IMR-90 (cell line): Measurements from ENCODE around the gene PSMB5. TPM values are rescaled to one million over a fixed set of nuclear protein-coding genes. Genes with fewer than 3 reads are reported as not detected.
A peak's percentile ranks its signal among the peaks of the same experiment; 100 is the strongest.

Experiments
- ATAC-seq: fragments of 200-7000 bp; cut with Tn5 transposase; 2 replicates; pipeline ENCODE4 v1.9.1; 2020; ENCODE audit warnings: low read depth, mild to moderate bottlenecking, moderate library complexity
- BruUV-seq: library from RNA; stranded (reverse); fragments of 400-500 nt; replicated peaks from 2 replicates; lab custom pipeline; 2021; lab: Mats Ljungman, UMichigan
- CTCF ChIA-PET: fragments of 300-600 bp; formaldehyde crosslinking; extraction: SDS; loops from one replicate; lab custom pipeline; 2021; ENCODE audit warnings: antibody characterized with exemption; lab: Yijun Ruan, JAX
- POLR2A ChIA-PET: fragments of 300-600 bp; sonication (Branson Sonifier 250); formaldehyde crosslinking; loops from one replicate; lab custom pipeline; 2022; ENCODE audit warnings: antibody characterized with exemption; ENCODE audit not compliant: unreplicated experiment; lab: Charles Lee
- DNase-seq: peaks from one replicate; pipeline ENCODE4 v3.0.0; 2013
- H2AFZ ChIP-seq: replicated peaks from 2 replicates; pipeline ENCODE3; 2013; ENCODE audit warnings: low read length, mild to moderate bottlenecking; ENCODE audit not compliant: poor library complexity
- H2AK5ac ChIP-seq: 2 replicates; pipeline ENCODE4 v1.6.1; 2013; ENCODE audit warnings: low read depth, low read length, inconsistent platforms
- H2AK9ac ChIP-seq: replicated peaks from 2 replicates; pipeline ENCODE3; 2013; ENCODE audit warnings: mild to moderate bottlenecking, low read depth, low read length, moderate library complexity; ENCODE audit not compliant: poor library complexity
- H2BK120ac ChIP-seq: 2 replicates; pipeline ENCODE4 v1.6.1; 2013; ENCODE audit warnings: low read depth, low read length, inconsistent platforms
- H2BK15ac ChIP-seq: 3 replicates; pipeline ENCODE4 v1.6.1; 2013; ENCODE audit warnings: low read depth, low read length, inconsistent platforms
- H2BK20ac ChIP-seq: 2 replicates; pipeline ENCODE4 v1.6.1; 2013; ENCODE audit warnings: low read depth, mild to moderate bottlenecking, inconsistent platforms, low read length, moderate library complexity
- H2BK5ac ChIP-seq: 2 replicates; pipeline ENCODE4 v1.6.1; 2013; ENCODE audit warnings: mild to moderate bottlenecking, low read depth, low read length, inconsistent platforms; ENCODE audit not compliant: poor library complexity, severe bottlenecking
- H3K14ac ChIP-seq: replicated peaks from 2 replicates; pipeline ENCODE4 v1.6.1; 2013; ENCODE audit warnings: low read depth, low read length, inconsistent platforms
- H3K18ac ChIP-seq: 2 replicates; pipeline ENCODE4 v1.6.1; 2013; ENCODE audit warnings: low read depth, low read length, control low read depth
- H3K23ac ChIP-seq: 2 replicates; pipeline ENCODE4 v1.6.1; 2013; ENCODE audit warnings: low read depth, low read length, inconsistent platforms
- H3K27ac ChIP-seq: 2 replicates; pipeline ENCODE4 v1.5.1; 2013; ENCODE audit warnings: mild to moderate bottlenecking, control low read depth, low read length; ENCODE audit not compliant: insufficient read depth
- H3K27me3 ChIP-seq: 2 replicates; pipeline ENCODE4 v1.6.1; 2013; ENCODE audit warnings: low read length; ENCODE audit not compliant: control insufficient read depth, insufficient read depth
- H3K36me3 ChIP-seq: 2 replicates; pipeline ENCODE4 v1.6.1; 2013; ENCODE audit warnings: low read length, mixed read lengths; ENCODE audit not compliant: control insufficient read depth, insufficient read depth
- H3K4ac ChIP-seq: 2 replicates; pipeline ENCODE4 v1.6.1; 2013; ENCODE audit warnings: low read depth, low read length, inconsistent platforms
- H3K4me1 ChIP-seq: 2 replicates; pipeline ENCODE4 v1.6.1; 2013; ENCODE audit warnings: low read length, mixed read lengths; ENCODE audit not compliant: control insufficient read depth, insufficient read depth
- H3K4me2 ChIP-seq: 2 replicates; pipeline ENCODE4 v1.6.1; 2013; ENCODE audit warnings: low read depth, mild to moderate bottlenecking, control low read depth, low read length, moderate library complexity
- H3K4me3 ChIP-seq: 2 replicates; pipeline ENCODE4 v1.5.1; 2013; ENCODE audit warnings: low read depth, mild to moderate bottlenecking, control low read depth, low read length, moderate library complexity; ENCODE audit not compliant: insufficient read depth
- H3K56ac ChIP-seq: 2 replicates; pipeline ENCODE4 v1.6.1; 2013; ENCODE audit warnings: low read length, inconsistent platforms; ENCODE audit not compliant: insufficient read depth; ENCODE audit errors: extremely low read depth
- H3K79me1 ChIP-seq, 2 experiments: 2 replicates each; pipeline ENCODE4 v1.6.1; 2013; ENCODE audit warnings: low read length in 2 of 2, inconsistent platforms in 1 of 2, low read depth in 1 of 2
- H3K9ac ChIP-seq: 2 replicates; pipeline ENCODE4 v1.6.1; 2013; ENCODE audit warnings: low read depth, low read length, control low read depth
- H3K9me1 ChIP-seq: 2 replicates; pipeline ENCODE4 v1.6.1; 2013; ENCODE audit warnings: low read length, inconsistent platforms; ENCODE audit not compliant: insufficient read depth
- H3K9me3 ChIP-seq: 2 replicates; pipeline ENCODE4 v1.6.1; 2013; ENCODE audit warnings: low read length; ENCODE audit not compliant: control insufficient read depth, insufficient read depth
- H4K20me1 ChIP-seq: 2 replicates; pipeline ENCODE4 v1.6.1; 2013; ENCODE audit warnings: low read length, inconsistent platforms; ENCODE audit not compliant: insufficient read depth
- H4K5ac ChIP-seq: 2 replicates; pipeline ENCODE4 v1.6.1; 2013; ENCODE audit warnings: mild to moderate bottlenecking, low read depth, low read length, control low read depth
- H4K8ac ChIP-seq, 2 experiments: 2 replicates each; pipeline ENCODE4 v1.6.1; 2013; ENCODE audit warnings: low read depth in 2 of 2, low read length in 2 of 2, control low read depth in 1 of 2, inconsistent platforms in 1 of 2
- H4K91ac ChIP-seq: 2 replicates; pipeline ENCODE4 v1.6.1; 2013; ENCODE audit warnings: low read depth, low read length, inconsistent platforms; ENCODE audit not compliant: insufficient read depth
- BHLHE40 ChIP-seq: fragments of 150-350 bp; IDR thresholded peaks from 2 replicates; pipeline ENCODE4 v1.6.1; 2016; ENCODE audit warnings: mild to moderate bottlenecking, low read depth, low read length
- CHD1 ChIP-seq: IDR thresholded peaks from 2 replicates; pipeline ENCODE4 v1.6.1; 2012; ENCODE audit warnings: low read depth, low read length, improper control_type of control experiment
- FOS ChIP-seq: fragments of 150-350 bp; IDR thresholded peaks from 2 replicates; pipeline ENCODE4 v1.6.1; 2016; ENCODE audit warnings: low read depth, low read length
- MXI1 ChIP-seq: IDR thresholded peaks from 2 replicates; pipeline ENCODE4 v1.6.1; 2012; ENCODE audit warnings: low read depth, mild to moderate bottlenecking, low read length, moderate library complexity, borderline replicate concordance
- POLR2A ChIP-seq: IDR thresholded peaks from 2 replicates; pipeline ENCODE4 v1.6.1; 2012; ENCODE audit warnings: mild to moderate bottlenecking, low read depth, low read length
- RAD21 ChIP-seq: IDR thresholded peaks from 2 replicates; pipeline ENCODE4 v1.6.1; 2012; ENCODE audit warnings: low read length, improper control_type of control experiment
- RFX5 ChIP-seq: IDR thresholded peaks from 2 replicates; pipeline ENCODE4 v1.8.0; 2012; ENCODE audit warnings: low read depth, mild to moderate bottlenecking, low read length, moderate library complexity
- SMC3 ChIP-seq: fragments of 150-350 bp; IDR thresholded peaks from 2 replicates; pipeline ENCODE4 v1.6.1; 2016; ENCODE audit warnings: low read depth, mild to moderate bottlenecking, antibody characterized with exemption, low read length, moderate library complexity
- whole genome bisulfite sequencing, 2 experiments: methylation state at CpG; one replicate each; pipeline versions ENCODE4 v1.1.5 to v1.1.7; 2013; ENCODE audit warnings: missing lambda C conversion rate in 2 of 2; ENCODE audit not compliant: insufficient read length in 1 of 2; ENCODE audit errors: extremely low coverage in 2 of 2; 5-methylcytosine and 5-hydroxymethylcytosine counted together
- dilution Hi-C: fragments of 300-500 bp; cut with HindIII; formaldehyde crosslinking; loops from one replicate; pipeline ENCODE4 v1.14.3; 2018; ENCODE audit warnings: low sequenced_read_pairs; ENCODE audit not compliant: unreplicated experiment
- in situ Hi-C: fragments of 300-500 bp; cut with MboI; formaldehyde crosslinking; loops from 3 replicates; pipeline ENCODE4 v1.14.3; 2019; ENCODE audit warnings: low sequenced_read_pairs, inconsistent platforms, mixed read lengths
- intact Hi-C: fragments of 100-400 bp; cut with micrococcal nuclease; formaldehyde crosslinking; loops from 2 replicates; pipeline ENCODE4 v1.10.0; 2022
- polyA plus RNA-seq, 3 experiments: library from polyadenylated mRNA; depleted of rRNA; stranded (reverse); fragments of >200 nt; gene quantifications; 2 replicates each; pipeline ENCODE4 v1.2.3, GENCODE V29; 2012; ENCODE audit warnings: low replicate concordance in 1 of 3
- total RNA-seq: library from RNA; depleted of rRNA; stranded (reverse); fragments of >200 nt; gene quantifications from 2 replicates; pipeline ENCODE4 v1.2.3, GENCODE V29; 2012
- TF ChIP-seq, protein P1 (sequence below): fragments of 150-350 bp; IDR thresholded peaks from 2 replicates; pipeline ENCODE4 v1.6.1; 2016; ENCODE audit warnings: low read depth, mild to moderate bottlenecking, low read length, moderate library complexity, borderline replicate concordance
- TF ChIP-seq, protein P2 (sequence below): conservative IDR thresholded peaks from 2 replicates; pipeline ENCODE4 v1.5.1; 2012; ENCODE audit warnings: mild to moderate bottlenecking, low read depth, low read length, improper control_type of control experiment
- TF ChIP-seq, protein P3 (sequence below): fragments of 150-350 bp; IDR thresholded peaks from 2 replicates; pipeline ENCODE4 v1.6.1; 2017; ENCODE audit warnings: mild to moderate bottlenecking, antibody characterized with exemption, low read length, low read depth

The PSMB5 gene
- total and polyA plus RNA-seq, 2 of the 4 experiments (the other 2 are of a cell fraction), result 310 to 321 TPM

DNA sequence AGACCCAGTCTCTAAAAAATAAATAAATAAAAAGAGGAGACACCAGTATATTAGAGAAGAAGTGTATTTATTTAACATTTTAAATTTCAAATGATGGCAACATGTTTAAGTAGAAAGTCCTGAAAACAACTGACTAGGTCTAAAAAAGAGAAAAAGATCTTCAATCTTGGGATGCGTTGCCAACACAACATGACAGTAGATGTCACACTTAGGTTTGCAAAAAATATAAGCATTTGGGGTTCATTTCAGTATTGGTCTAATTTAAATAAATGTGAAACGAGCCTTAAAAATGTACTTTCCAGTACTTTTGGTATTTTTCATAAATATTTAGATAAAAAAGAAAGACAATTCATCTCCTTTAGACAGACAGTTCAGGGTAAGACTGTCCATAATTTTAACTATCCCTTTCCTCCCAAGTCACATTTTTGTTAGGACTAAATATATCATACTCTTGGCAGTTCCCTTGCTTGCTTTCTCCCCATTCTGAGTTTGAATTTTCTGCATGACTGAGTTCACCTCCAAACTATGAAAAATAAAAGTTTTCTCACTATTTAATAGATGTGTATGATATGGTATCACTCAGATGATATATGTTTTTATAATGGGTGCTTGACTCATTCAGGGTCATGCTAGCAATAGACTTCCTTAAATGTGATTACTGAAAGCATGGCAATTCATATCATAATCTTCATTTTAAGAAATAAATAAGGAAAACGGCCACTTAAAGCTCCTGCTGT lies 29.1 kb downstream of the PSMB5 start:
- dilution Hi-C loops, result no loop called here
- H2AFZ ChIP-seq, result no peak overlapping the region
- H3K14ac ChIP-seq, result 0 out of 2 replicates have a peak overlapping the region, but pooled peaks have one; percentile 31
- H3K18ac ChIP-seq, result no peak overlapping the region
- H3K9me1 ChIP-seq, result peaks cover 3% of the 10 kb centered on the region; the same call in 1 of the 2 replicates
- peaks cover 0 to 12% of the 10 kb centered on the region in 2 experiments; a peak in 3 of 4 replicates for H3K79me1 ChIP-seq
- H4K20me1 ChIP-seq, result no peaks in the 10 kb centered on the region
- H3K27ac ChIP-seq, result no peak overlapping the region
- WGBS, 2 experiments, result no CpG with 5 or more reads among the region's 3 CpGs
- H3K23ac ChIP-seq, result no peak overlapping the region
- DNase-seq (peak; percentile 40), ATAC-seq (no peak)
- H3K27me3 ChIP-seq, result no peaks in the 10 kb centered on the region
- no peak overlapping the region for H2AK5ac ChIP-seq
- H3K4me3 ChIP-seq, result no peak overlapping the region
- in situ Hi-C loops, result no loop called here
- intact Hi-C loops, result loop anchor here (2.0 kb wide), 1 partner anchor 29 kb away; the partner anchor contains the start of gene PSMB5
- no peak overlapping the region for H3K9ac ChIP-seq
- H3K4me2 ChIP-seq, result peak overlapping the region; percentile 92
- H2BK15ac ChIP-seq, result no peak overlapping the region
- no peak for TF ChIP-seq CHD1
- TF ChIP-seq RFX5, result no peak
- no peak for TF ChIP-seq BHLHE40
- TF ChIP-seq, protein P1, sequence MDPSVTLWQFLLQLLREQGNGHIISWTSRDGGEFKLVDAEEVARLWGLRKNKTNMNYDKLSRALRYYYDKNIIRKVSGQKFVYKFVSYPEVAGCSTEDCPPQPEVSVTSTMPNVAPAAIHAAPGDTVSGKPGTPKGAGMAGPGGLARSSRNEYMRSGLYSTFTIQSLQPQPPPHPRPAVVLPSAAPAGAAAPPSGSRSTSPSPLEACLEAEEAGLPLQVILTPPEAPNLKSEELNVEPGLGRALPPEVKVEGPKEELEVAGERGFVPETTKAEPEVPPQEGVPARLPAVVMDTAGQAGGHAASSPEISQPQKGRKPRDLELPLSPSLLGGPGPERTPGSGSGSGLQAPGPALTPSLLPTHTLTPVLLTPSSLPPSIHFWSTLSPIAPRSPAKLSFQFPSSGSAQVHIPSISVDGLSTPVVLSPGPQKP, result no peak
- TF ChIP-seq SMC3, result no peak
- TF ChIP-seq MXI1, result no peak
- TF ChIP-seq, protein P2, sequence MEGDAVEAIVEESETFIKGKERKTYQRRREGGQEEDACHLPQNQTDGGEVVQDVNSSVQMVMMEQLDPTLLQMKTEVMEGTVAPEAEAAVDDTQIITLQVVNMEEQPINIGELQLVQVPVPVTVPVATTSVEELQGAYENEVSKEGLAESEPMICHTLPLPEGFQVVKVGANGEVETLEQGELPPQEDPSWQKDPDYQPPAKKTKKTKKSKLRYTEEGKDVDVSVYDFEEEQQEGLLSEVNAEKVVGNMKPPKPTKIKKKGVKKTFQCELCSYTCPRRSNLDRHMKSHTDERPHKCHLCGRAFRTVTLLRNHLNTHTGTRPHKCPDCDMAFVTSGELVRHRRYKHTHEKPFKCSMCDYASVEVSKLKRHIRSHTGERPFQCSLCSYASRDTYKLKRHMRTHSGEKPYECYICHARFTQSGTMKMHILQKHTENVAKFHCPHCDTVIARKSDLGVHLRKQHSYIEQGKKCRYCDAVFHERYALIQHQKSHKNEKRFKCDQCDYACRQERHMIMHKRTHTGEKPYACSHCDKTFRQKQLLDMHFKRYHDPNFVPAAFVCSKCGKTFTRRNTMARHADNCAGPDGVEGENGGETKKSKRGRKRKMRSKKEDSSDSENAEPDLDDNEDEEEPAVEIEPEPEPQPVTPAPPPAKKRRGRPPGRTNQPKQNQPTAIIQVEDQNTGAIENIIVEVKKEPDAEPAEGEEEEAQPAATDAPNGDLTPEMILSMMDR, result no peak
- TF ChIP-seq FOS, result no peak
- no peak for TF ChIP-seq RAD21
- TF ChIP-seq POLR2A, result no peak
- TF ChIP-seq, protein P3, sequence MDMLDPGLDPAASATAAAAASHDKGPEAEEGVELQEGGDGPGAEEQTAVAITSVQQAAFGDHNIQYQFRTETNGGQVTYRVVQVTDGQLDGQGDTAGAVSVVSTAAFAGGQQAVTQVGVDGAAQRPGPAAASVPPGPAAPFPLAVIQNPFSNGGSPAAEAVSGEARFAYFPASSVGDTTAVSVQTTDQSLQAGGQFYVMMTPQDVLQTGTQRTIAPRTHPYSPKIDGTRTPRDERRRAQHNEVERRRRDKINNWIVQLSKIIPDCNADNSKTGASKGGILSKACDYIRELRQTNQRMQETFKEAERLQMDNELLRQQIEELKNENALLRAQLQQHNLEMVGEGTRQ, result no peak
- CTCF ChIA-PET, result interaction anchor here (1.3 to 3.2 kb wide), 4 partner anchors 10 to 63 kb away, joined by 4 to 20 read pairs (median 10); no protein-coding TSS in a partner anchor
- H2BK5ac ChIP-seq, result no peak overlapping the region
- H3K9me3 ChIP-seq, result no peaks in the 10 kb centered on the region
- H4K5ac ChIP-seq, result no peak overlapping the region
- no peak overlapping the region for H2BK120ac ChIP-seq
- H3K36me3 ChIP-seq, result no peaks in the 10 kb centered on the region
- no peak overlapping the region for H2AK9ac ChIP-seq
- POLR2A ChIA-PET, result interaction anchor here (1.0 kb wide), 1 partner anchor 10 kb away, joined by 4 read pairs; no protein-coding TSS in a partner anchor
- no peak overlapping the region for H4K8ac ChIP-seq
- H3K4me1 ChIP-seq, result peaks cover 2% of the 10 kb centered on the region; the same call in 1 of the 2 replicates
- H3K4ac ChIP-seq, result no peak overlapping the region
- no peak overlapping the region for H4K91ac ChIP-seq
- H2BK20ac ChIP-seq, result no peak overlapping the region
- no peak overlapping the region for H3K56ac ChIP-seq
- BruUV-seq, result no TSS peak
